HepG2 (cell line): ENCODE data around the gene SRRM3. TPM values are rescaled to one million over a fixed set of nuclear protein-coding genes. Genes with fewer than 3 reads are reported as not detected.
A peak's percentile ranks its signal among the peaks of the same experiment; 100 is the strongest.

ENCODE experiments used
- DMAP1 ChIP-seq: IDR thresholded peaks from 2 replicates; pipeline ENCODE4 v1.6.1; 2016
- EHMT2 ChIP-seq: fragments of 200-600 bp; sonication (generic); IDR thresholded peaks from 2 replicates; pipeline ENCODE4 v1.7.0; 2017; ENCODE audit warnings: antibody characterized with exemption, low read depth, low read length, borderline replicate concordance
- PRDM15 ChIP-seq: sonication (generic); formaldehyde crosslinking; IDR thresholded peaks from 2 replicates; pipeline ENCODE4 v1.4.0; 2020; ENCODE audit warnings: missing genetic modification reagents
- PREB ChIP-seq: sonication (generic); formaldehyde crosslinking; IDR thresholded peaks from 2 replicates; pipeline ENCODE4 v1.4.0; 2020; ENCODE audit warnings: missing genetic modification reagents
- SP5 ChIP-seq: IDR thresholded peaks from 2 replicates; pipeline ENCODE4 v1.6.1; 2016; ENCODE audit warnings: low read depth, borderline replicate concordance
- TCF7L2 ChIP-seq: IDR thresholded peaks from 2 replicates; pipeline ENCODE4 v1.6.1; 2011; ENCODE audit warnings: mild to moderate bottlenecking, low read depth, low read length, moderate library complexity
- ZBTB26 ChIP-seq: IDR thresholded peaks from 2 replicates; pipeline ENCODE4 v1.6.1; 2016; ENCODE audit warnings: missing compliant biosample characterization, missing genetic modification reagents, borderline replicate concordance
- ZC3H13 ChIP-seq: sonication (generic); formaldehyde crosslinking; IDR thresholded peaks from 2 replicates; pipeline ENCODE4 v1.8.1; 2023; ENCODE audit warnings: mild to moderate bottlenecking, missing genetic modification reagents, moderate library complexity
- ZNF234 ChIP-seq: sonication (generic); formaldehyde crosslinking; conservative IDR thresholded peaks from 2 replicates; pipeline ENCODE4 v1.5.1; 2020; ENCODE audit warnings: mild to moderate bottlenecking, missing genetic modification reagents
- ZNF350 ChIP-seq: sonication (generic); formaldehyde crosslinking; IDR thresholded peaks from 2 replicates; pipeline ENCODE4 v1.4.0; 2020; ENCODE audit warnings: mild to moderate bottlenecking, low read depth, missing genetic modification reagents, borderline replicate concordance
- ZNF431 ChIP-seq: sonication (generic); formaldehyde crosslinking; IDR thresholded peaks from 2 replicates; pipeline ENCODE4 v1.9.0; 2022; ENCODE audit warnings: missing genetic modification reagents, low read depth, mild to moderate bottlenecking, borderline replicate concordance
- polyA plus RNA-seq, 8 experiments: library from polyadenylated mRNA; depleted of rRNA in 3 of 8; stranded (reverse) in 7 of 8; unstranded in 1 of 8; fragments of >200 nt; fragmentation: Illumina TruSeq in 4 of 8; extraction: Trizol in 4 of 8; gene quantifications; 2 replicates each; pipeline versions ENCODE4 v1.2.1 to v1.2.3, GENCODE V29; 2011 to 2016; ENCODE audit warnings: low read depth in 4 of 8, missing spikeins in 1 of 8, mixed read lengths in 1 of 8; ENCODE audit not compliant: insufficient read depth in 1 of 8
- total RNA-seq, 5 experiments: library from RNA; depleted of rRNA; stranded (reverse); fragments of >200 nt; fragmentation: Illumina TruSeq; extraction: Trizol; gene quantifications; 2 replicates each; pipeline ENCODE4 v1.2.3, GENCODE V29; 2016; ENCODE audit warnings: low read depth in 1 of 5
- TF ChIP-seq, protein P1 (sequence below): sonication (generic); formaldehyde crosslinking; IDR thresholded peaks from one replicate; pipeline ENCODE4 v1.5.1; 2020; ENCODE audit warnings: mild to moderate bottlenecking, missing genetic modification reagents; ENCODE audit errors: not compliant biosample characterization

SRRM3 gene
- total and polyA plus RNA-seq, 2 of the 13 experiments (the other 11 are each of a cell fraction or from before 2014, with no cell fraction given) = 0.13 to 0.54 TPM

DNA sequence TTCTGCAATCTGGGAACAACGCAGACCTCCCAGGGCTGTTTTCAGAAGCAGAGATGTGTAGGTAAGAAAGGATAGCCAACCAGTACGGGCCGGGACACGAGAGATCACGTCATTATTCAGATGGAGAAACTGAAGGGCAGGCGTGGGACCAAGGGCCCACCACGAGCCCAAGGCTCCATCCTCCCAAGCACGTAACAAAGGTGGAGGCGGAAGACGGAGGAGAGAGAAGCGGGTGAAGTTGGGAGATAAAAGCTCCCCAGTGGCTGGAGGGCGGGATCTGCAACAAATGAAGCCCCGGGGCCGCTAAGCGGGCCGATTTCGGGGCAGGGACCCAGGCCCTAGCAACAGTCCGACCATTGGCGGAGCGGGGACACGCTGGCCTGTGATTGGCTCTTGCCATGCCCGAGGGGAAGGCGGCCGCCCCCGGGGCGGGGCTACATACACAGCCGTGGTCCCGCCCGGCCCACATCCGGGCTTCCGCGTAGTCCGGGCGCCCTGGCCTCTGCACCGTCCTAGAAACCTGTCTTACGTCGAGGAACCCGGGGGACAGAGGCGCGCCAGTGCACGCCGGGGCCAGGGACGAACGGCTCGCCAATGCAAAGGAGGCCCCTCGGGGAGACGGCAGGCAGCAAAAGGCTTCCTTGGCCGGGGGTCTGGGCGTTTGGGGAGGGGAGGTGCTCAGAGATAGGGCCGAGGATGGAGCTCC is 116.2 kb downstream of the SRRM3 start (continued):
- TF ChIP-seq PRDM15 (no peak), TCF7L2 (no peak), EHMT2 (no peak), ZNF431 (no peak; the same call in 1 of the 2 replicates), ZNF350 (CRISPR knock-in tag) (peak; percentile 74), ZC3H13 (CRISPR knock-in tag) (peak; percentile 5; the same call in 1 of the 2 replicates), ZBTB26 (CRISPR knock-in tag) (peak; percentile 12; the same call in 1 of the 2 replicates), ZNF234 (CRISPR knock-in tag) (no peak), DMAP1 (CRISPR knock-in tag) (peak; percentile 69), PREB (CRISPR knock-in tag) (no peak), SP5 (CRISPR knock-in tag) (peak; percentile 51; the same call in 1 of the 2 replicates)
- TF ChIP-seq, protein P1, sequence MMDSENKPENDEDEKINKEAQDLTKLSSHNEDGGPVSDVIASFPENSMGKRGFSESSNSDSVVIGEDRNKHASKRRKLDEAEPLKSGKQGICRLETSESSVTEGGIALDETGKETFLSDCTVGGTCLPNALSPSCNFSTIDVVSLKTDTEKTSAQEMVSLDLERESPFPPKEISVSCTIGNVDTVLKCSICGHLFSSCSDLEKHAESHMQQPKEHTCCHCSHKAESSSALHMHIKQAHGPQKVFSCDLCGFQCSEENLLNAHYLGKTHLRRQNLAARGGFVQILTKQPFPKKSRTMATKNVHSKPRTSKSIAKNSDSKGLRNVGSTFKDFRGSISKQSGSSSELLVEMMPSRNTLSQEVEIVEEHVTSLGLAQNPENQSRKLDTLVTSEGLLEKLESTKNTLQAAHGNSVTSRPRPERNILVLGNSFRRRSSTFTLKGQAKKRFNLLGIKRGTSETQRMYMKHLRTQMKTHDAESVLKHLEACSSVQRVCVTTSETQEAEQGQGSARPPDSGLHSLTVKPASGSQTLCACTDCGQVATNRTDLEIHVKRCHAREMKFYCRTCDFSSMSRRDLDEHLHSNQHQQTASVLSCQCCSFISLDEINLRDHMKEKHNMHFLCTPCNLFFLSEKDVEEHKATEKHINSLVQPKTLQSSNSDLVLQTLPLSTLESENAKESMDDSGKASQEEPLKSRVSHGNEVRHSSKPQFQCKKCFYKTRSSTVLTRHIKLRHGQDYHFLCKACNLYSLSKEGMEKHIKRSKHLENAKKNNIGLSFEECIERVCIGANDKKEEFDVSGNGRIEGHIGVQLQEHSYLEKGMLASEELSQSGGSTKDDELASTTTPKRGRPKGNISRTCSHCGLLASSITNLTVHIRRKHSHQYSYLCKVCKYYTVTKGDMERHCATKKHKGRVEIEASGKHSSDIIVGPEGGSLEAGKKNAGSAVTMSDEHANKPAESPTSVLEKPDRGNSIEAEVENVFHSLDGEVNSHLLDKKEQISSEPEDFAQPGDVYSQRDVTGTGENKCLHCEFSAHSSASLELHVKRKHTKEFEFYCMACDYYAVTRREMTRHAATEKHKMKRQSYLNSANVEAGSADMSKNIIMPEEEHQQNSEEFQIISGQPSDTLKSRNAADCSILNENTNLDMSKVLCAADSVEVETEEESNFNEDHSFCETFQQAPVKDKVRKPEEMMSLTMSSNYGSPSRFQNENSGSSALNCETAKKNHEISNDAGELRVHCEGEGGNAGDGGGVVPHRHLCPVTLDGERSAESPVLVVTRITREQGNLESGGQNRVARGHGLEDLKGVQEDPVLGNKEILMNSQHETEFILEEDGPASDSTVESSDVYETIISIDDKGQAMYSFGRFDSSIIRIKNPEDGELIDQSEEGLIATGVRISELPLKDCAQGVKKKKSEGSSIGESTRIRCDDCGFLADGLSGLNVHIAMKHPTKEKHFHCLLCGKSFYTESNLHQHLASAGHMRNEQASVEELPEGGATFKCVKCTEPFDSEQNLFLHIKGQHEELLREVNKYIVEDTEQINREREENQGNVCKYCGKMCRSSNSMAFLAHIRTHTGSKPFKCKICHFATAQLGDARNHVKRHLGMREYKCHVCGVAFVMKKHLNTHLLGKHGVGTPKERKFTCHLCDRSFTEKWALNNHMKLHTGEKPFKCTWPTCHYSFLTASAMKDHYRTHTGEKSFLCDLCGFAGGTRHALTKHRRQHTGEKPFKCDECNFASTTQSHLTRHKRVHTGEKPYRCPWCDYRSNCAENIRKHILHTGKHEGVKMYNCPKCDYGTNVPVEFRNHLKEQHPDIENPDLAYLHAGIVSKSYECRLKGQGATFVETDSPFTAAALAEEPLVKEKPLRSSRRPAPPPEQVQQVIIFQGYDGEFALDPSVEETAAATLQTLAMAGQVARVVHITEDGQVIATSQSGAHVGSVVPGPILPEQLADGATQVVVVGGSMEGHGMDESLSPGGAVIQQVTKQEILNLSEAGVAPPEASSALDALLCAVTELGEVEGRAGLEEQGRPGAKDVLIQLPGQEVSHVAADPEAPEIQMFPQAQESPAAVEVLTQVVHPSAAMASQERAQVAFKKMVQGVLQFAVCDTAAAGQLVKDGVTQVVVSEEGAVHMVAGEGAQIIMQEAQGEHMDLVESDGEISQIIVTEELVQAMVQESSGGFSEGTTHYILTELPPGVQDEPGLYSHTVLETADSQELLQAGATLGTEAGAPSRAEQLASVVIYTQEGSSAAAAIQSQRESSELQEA = peak; percentile 3
